ENCODE data around the gene MEX3D.

- TF ChIP-seq CTCF (conservative IDR thresholded peaks at IDR 0.05; ENCODE audit: low read length) (no peak), EZH2phosphoT487 (IDR thresholded peaks at IDR 0.05; ENCODE audit: borderline replicate concordance, low read depth, low read length) (no peak)
Observed at GRCh38 chr19:1512671-1513498, 55.2 kb downstream of the MEX3D start, which contains the start of gene ADAMTSL5.

All from OCI-LY7 (cell line).